Right atrium auricular region (tissue), 2 donors: ENCODE data around the gene GPR17. TPM values are rescaled to one million over a fixed set of nuclear protein-coding genes. Genes with fewer than 3 reads are reported as not detected.

Source experiments
- DNase-seq: peaks from one replicate; pipeline ENCODE4 v3.0.0-alpha.2; 2019; ENCODE audit warnings: low spot score
- H3K27ac ChIP-seq, 2 donors: fragments of 200-600 bp; sonication (generic); 1 replicate in 1 of 2; 2 replicates in 1 of 2; pipeline ENCODE4 v1.5.1; 2016 to 2019
- H3K27me3 ChIP-seq, 2 donors: fragments of 200-600 bp; sonication (generic); one replicate each; pipeline versions ENCODE4 v1.5.1 to v1.6.0; 2017 to 2019
- H3K36me3 ChIP-seq: fragments of 200-600 bp; sonication (generic); one replicate; pipeline ENCODE4 v1.5.1; 2016
- H3K4me1 ChIP-seq, 2 donors: fragments of 200-600 bp; sonication (generic); one replicate each; pipeline versions ENCODE4 v1.5.1 to v1.6.0; 2017 to 2019
- H3K4me3 ChIP-seq, 2 donors: fragments of 200-600 bp; sonication (generic); 1 replicate in 1 of 2; 2 replicates in 1 of 2; pipeline ENCODE4 v1.5.1; 2017 to 2019; ENCODE audit warnings: mild to moderate bottlenecking in 1 of 2, moderate library complexity in 1 of 2
- H3K9me3 ChIP-seq, 2 donors: fragments of 200-600 bp; sonication (generic); one replicate each; pipeline ENCODE4 v1.5.1; 2019
- CTCF ChIP-seq, 2 donors: fragments of 200-600 bp; sonication (generic); IDR thresholded peaks; one replicate each; pipeline ENCODE4 v1.5.1; 2019; ENCODE audit warnings: antibody characterized with exemption in 2 of 2
- total RNA-seq, 2 donors: library from RNA; depleted of rRNA; stranded (reverse); fragments of >200 nt; gene quantifications; one replicate each; pipeline ENCODE4 v1.1.0, GENCODE V29; 2016

GPR17 gene
- total RNA-seq, 2 donors from 2014 or later: 0.24 TPM; not detected in 1

GRCh38 chr2:127623388-127624319 lies 22.3 kb upstream of the GPR17 start:
- no peaks in the 10 kb centered on the region for H3K4me1 ChIP-seq
- no peaks in the 10 kb centered on the region for H3K36me3 ChIP-seq
- H3K4me3 ChIP-seq: no peak overlapping the region
- TF ChIP-seq CTCF (IDR thresholded peaks at IDR 0.05): no peak
- no peak for DNase-seq
- H3K9me3 ChIP-seq: no peaks in the 10 kb centered on the region
- no peak overlapping the region for H3K27ac ChIP-seq
- H3K27me3 ChIP-seq: no peaks in the 10 kb centered on the region

GRCh38 chr2:127624320-127624755 lies 21.6 kb upstream of the GPR17 start:
- no peaks in the 10 kb centered on the region for H3K9me3 ChIP-seq
- H3K4me1 ChIP-seq: no peaks in the 10 kb centered on the region
- no peak for DNase-seq
- H3K27ac ChIP-seq: no peak overlapping the region
- no peaks in the 10 kb centered on the region for H3K27me3 ChIP-seq
- H3K4me3 ChIP-seq: no peak overlapping the region
- H3K36me3 ChIP-seq: no peaks in the 10 kb centered on the region
- no peak for TF ChIP-seq CTCF (IDR thresholded peaks at IDR 0.05)

- no peak for TF ChIP-seq CTCF (IDR thresholded peaks at IDR 0.05)
These were observed 21.0 kb upstream of the GPR17 start for GRCh38 chr2:127624756-127625571.

GRCh38 chr2:127625572-127625951 lies 20.4 kb upstream of the GPR17 start:
- DNase-seq: no peak
- Histone ChIP-seq H3K36me3 (no peaks in the 10 kb centered on the region), H3K9me3 (no peaks in the 10 kb centered on the region), H3K4me3 (no peak overlapping the region), H3K4me1 (peaks cover 0 to 4% of the 10 kb centered on the region in 2 donors), H3K27ac (no peak overlapping the region), H3K27me3 (no peaks in the 10 kb centered on the region)
- no peak for TF ChIP-seq CTCF (IDR thresholded peaks at IDR 0.05)

More at GRCh38 chr2:127624756-127625571, 21.0 kb upstream of the GPR17 start:
- Histone ChIP-seq H3K27ac (no peak overlapping the region), H3K9me3 (no peaks in the 10 kb centered on the region), H3K4me1 (no peaks in the 10 kb centered on the region), H3K27me3 (no peaks in the 10 kb centered on the region), H3K4me3 (no peak overlapping the region), H3K36me3 (no peaks in the 10 kb centered on the region)
- no peak for DNase-seq

- no peak for DNase-seq
- no peaks in the 10 kb centered on the region for H3K9me3 ChIP-seq
These were observed 19.8 kb upstream of the GPR17 start for GRCh38 chr2:127626175-127626574.

More at GRCh38 chr2:127626175-127626574, 19.8 kb upstream of the GPR17 start:
- Histone ChIP-seq H3K27ac (no peak overlapping the region), H3K4me1 (peaks cover 0 to 10% of the 10 kb centered on the region in 2 donors), H3K36me3 (no peaks in the 10 kb centered on the region), H3K27me3 (no peaks in the 10 kb centered on the region), H3K4me3 (no peak overlapping the region)
- TF ChIP-seq CTCF (IDR thresholded peaks at IDR 0.05): no peak
